SK-N-SH (cell line): ENCODE measurements around the gene SLC46A1. TPM values are rescaled to one million over a fixed set of nuclear protein-coding genes. Genes with fewer than 3 reads are reported as not detected.
A peak's percentile ranks its signal among the peaks of the same experiment; 100 is the strongest.

Source experiments
- CTCF ChIA-PET: fragments of 300-600, 350-600 bp; formaldehyde crosslinking; extraction: SDS; loops from one replicate; lab custom pipeline; 2021; lab: Yijun Ruan, JAX
- POLR2A ChIA-PET: fragments of 350-600 bp; sonication (Branson Sonifier 250); formaldehyde crosslinking; extraction: SDS; loops from one replicate; lab custom pipeline; 2020; ENCODE audit warnings: antibody characterized with exemption, inconsistent platforms; lab: Yijun Ruan, JAX
- DNase-seq: peaks from one replicate; pipeline ENCODE4 v3.0.0; 2012
- H2AFZ ChIP-seq: fragments of 200-600 bp; sonication (generic); 2 replicates; pipeline ENCODE4 v1.8.1; 2016; ENCODE audit warnings: antibody characterized with exemption, mild to moderate bottlenecking, low read depth
- H3F3A ChIP-seq: fragments of 200-600 bp; sonication (generic); replicated peaks from 2 replicates; pipeline ENCODE3; 2016; ENCODE audit warnings: antibody characterized with exemption, mild to moderate bottlenecking; ENCODE audit not compliant: insufficient read depth
- H3K27ac ChIP-seq, 2 experiments: fragments of 200-500 bp in 1 of 2; fragments of 200-600 bp in 1 of 2; sonication (Bioruptor generic) in 1 of 2; sonication (generic), shearing (Covaris generic) in 1 of 2; 2 replicates each; pipeline versions ENCODE4 v1.5.1 to v1.6.1; 2014 to 2016; ENCODE audit warnings: low read depth in 2 of 2, inconsistent platforms in 1 of 2, low read length in 1 of 2, mild to moderate bottlenecking in 1 of 2, mixed read lengths in 1 of 2
- H3K27me3 ChIP-seq: fragments of 200-600 bp; sonication (generic), shearing (Covaris generic); 2 replicates; pipeline ENCODE4 v1.6.1; 2016; ENCODE audit warnings: mixed run types; ENCODE audit not compliant: insufficient read depth
- H3K36me3 ChIP-seq, 2 experiments: fragments of 200-500 bp in 1 of 2; fragments of 200-600 bp in 1 of 2; sonication (Bioruptor generic) in 1 of 2; sonication (generic) in 1 of 2; replicated peaks in 1 of 2; 2 replicates each; pipeline versions ENCODE3 to v1.5.1; 2014 to 2016; ENCODE audit warnings: low read length in 1 of 2, mild to moderate bottlenecking in 1 of 2; ENCODE audit not compliant: insufficient read depth in 2 of 2, control insufficient read depth in 1 of 2
- H3K4me1 ChIP-seq, 2 experiments: fragments of 200-500 bp in 1 of 2; fragments of 200-600 bp in 1 of 2; sonication (Bioruptor generic) in 1 of 2; sonication (generic), shearing (Covaris generic) in 1 of 2; 2 replicates each; pipeline versions ENCODE4 v1.5.1 to v1.6.1; 2014 to 2016; ENCODE audit warnings: low read depth in 1 of 2, low read length in 1 of 2, mixed run types in 1 of 2; ENCODE audit not compliant: insufficient read depth in 2 of 2, control insufficient read depth in 1 of 2
- H3K4me2 ChIP-seq: fragments of 200-600 bp; sonication (generic), shearing (Covaris generic); 2 replicates; pipeline ENCODE4 v1.6.1; 2017; ENCODE audit warnings: mixed run types
- H3K4me3 ChIP-seq, 2 experiments: fragments of 200-500 bp in 1 of 2; fragments of 200-600 bp in 1 of 2; sonication (Bioruptor generic) in 1 of 2; sonication (generic), shearing (Covaris generic) in 1 of 2; 2 replicates each; pipeline versions ENCODE4 v1.5.1 to v1.8.1; 2014 to 2016; ENCODE audit warnings: low read depth in 2 of 2, inconsistent platforms in 1 of 2, low read length in 1 of 2, mild to moderate bottlenecking in 1 of 2, mixed read lengths in 1 of 2, moderate library complexity in 1 of 2
- H3K79me2 ChIP-seq: fragments of 200-600 bp; sonication (generic); 2 replicates; pipeline ENCODE4 v1.8.1; 2017; ENCODE audit warnings: mild to moderate bottlenecking; ENCODE audit not compliant: insufficient read depth
- H3K9ac ChIP-seq: fragments of 200-600 bp; sonication (generic); 2 replicates; pipeline ENCODE4 v1.6.1; 2017; ENCODE audit warnings: mixed run types
- H3K9me2 ChIP-seq: fragments of 200-600 bp; sonication (generic); 2 replicates; pipeline ENCODE4 v1.6.1; 2017; ENCODE audit warnings: mixed run types
- H3K9me3 ChIP-seq: fragments of 200-600 bp; sonication (generic); 2 replicates; pipeline ENCODE4 v1.6.1; 2017; ENCODE audit warnings: mixed run types, mild to moderate bottlenecking, moderate library complexity
- H4K20me1 ChIP-seq: fragments of 200-600 bp; sonication (generic); 2 replicates; pipeline ENCODE4 v1.6.1; 2017; ENCODE audit warnings: mild to moderate bottlenecking, mixed run types; ENCODE audit not compliant: insufficient read depth
- CHD2 ChIP-seq: fragments of 150-350 bp; IDR thresholded peaks from 2 replicates; pipeline ENCODE4 v1.6.1; 2018; ENCODE audit warnings: low read length; ENCODE audit not compliant: partially characterized antibody
- CTCF ChIP-seq: fragments of 200-600 bp; sonication (generic); IDR thresholded peaks from 2 replicates; pipeline ENCODE4 v1.6.1; 2017; ENCODE audit warnings: antibody characterized with exemption, mild to moderate bottlenecking, moderate library complexity
- EP300 ChIP-seq, 2 experiments: IDR thresholded peaks; 2 replicates each; pipeline versions ENCODE4 v1.4.0 to v1.6.1; 2012; ENCODE audit warnings: borderline replicate concordance in 1 of 2, low read depth in 1 of 2, low read length in 1 of 2
- EZH2phosphoT487 ChIP-seq: fragments of 200-600 bp; sonication (generic); IDR thresholded peaks from 2 replicates; pipeline ENCODE4 v1.6.1; 2017; ENCODE audit warnings: low read depth, mixed run types, mild to moderate bottlenecking, antibody characterized with exemption, moderate library complexity, borderline replicate concordance
- FOXJ3 ChIP-seq: sonication (generic); formaldehyde crosslinking; IDR thresholded peaks from 2 replicates; pipeline ENCODE4 v1.5.1; 2020; ENCODE audit warnings: mild to moderate bottlenecking, missing genetic modification reagents
- GABPA ChIP-seq: IDR thresholded peaks from 2 replicates; pipeline ENCODE4 v1.4.0; 2012; ENCODE audit warnings: low read depth, mild to moderate bottlenecking
- GATA2 ChIP-seq: sonication (generic); formaldehyde crosslinking; IDR thresholded peaks from 2 replicates; pipeline ENCODE4 v1.5.0; 2020; ENCODE audit warnings: mild to moderate bottlenecking, missing genetic modification reagents
- JUND ChIP-seq: IDR thresholded peaks from 2 replicates; pipeline ENCODE4 v1.4.0; 2012
- MXI1 ChIP-seq: IDR thresholded peaks from 2 replicates; pipeline ENCODE4 v1.6.1; 2012; ENCODE audit warnings: mild to moderate bottlenecking, low read depth, low read length, improper control_type of control experiment
- POLR2AphosphoS5 ChIP-seq: IDR thresholded peaks from 2 replicates; pipeline ENCODE4 v1.6.1; 2012; ENCODE audit warnings: low read depth, low read length
- RCOR1 ChIP-seq: fragments of 150-350 bp; IDR thresholded peaks from 2 replicates; pipeline ENCODE4 v1.6.1; 2017; ENCODE audit warnings: antibody characterized with exemption, low read length
- RXRA ChIP-seq: IDR thresholded peaks from 2 replicates; pipeline ENCODE4 v1.4.0; 2012; ENCODE audit warnings: low read depth, mild to moderate bottlenecking, borderline replicate concordance
- SMC3 ChIP-seq: IDR thresholded peaks from 2 replicates; pipeline ENCODE4 v1.6.1; 2012; ENCODE audit warnings: low read depth, low read length, improper control_type of control experiment
- TAF1 ChIP-seq: IDR thresholded peaks from 2 replicates; pipeline ENCODE4 v1.6.1; 2012; ENCODE audit warnings: low read depth, mild to moderate bottlenecking, low read length, moderate library complexity, borderline replicate concordance
- USF1 ChIP-seq: IDR thresholded peaks from 2 replicates; pipeline ENCODE4 v1.4.0; 2012; ENCODE audit warnings: low read depth, borderline replicate concordance
- YY1 ChIP-seq: IDR thresholded peaks from 2 replicates; pipeline ENCODE4 v1.4.0; 2012; ENCODE audit warnings: low read depth, mild to moderate bottlenecking
- ZBTB33 ChIP-seq: IDR thresholded peaks from 2 replicates; pipeline ENCODE4 v1.4.0; 2012; ENCODE audit warnings: low read depth, borderline replicate concordance
- WGBS: methylation state at CpG from one replicate; pipeline ENCODE4 v1.1.6; 2017; ENCODE audit warnings: low lambda C conversion rate; 5-methylcytosine and 5-hydroxymethylcytosine counted together
- polyA plus RNA-seq, 3 experiments: library from polyadenylated mRNA; depleted of rRNA; stranded (reverse); fragments of >200 nt; gene quantifications; 2 replicates each; pipeline ENCODE4 v1.2.3, GENCODE V29; 2012

The SLC46A1 gene
- polyA plus RNA-seq, 1 of the 3 experiments (the other 2 are of a cell fraction): 4.3 TPM

DNA sequence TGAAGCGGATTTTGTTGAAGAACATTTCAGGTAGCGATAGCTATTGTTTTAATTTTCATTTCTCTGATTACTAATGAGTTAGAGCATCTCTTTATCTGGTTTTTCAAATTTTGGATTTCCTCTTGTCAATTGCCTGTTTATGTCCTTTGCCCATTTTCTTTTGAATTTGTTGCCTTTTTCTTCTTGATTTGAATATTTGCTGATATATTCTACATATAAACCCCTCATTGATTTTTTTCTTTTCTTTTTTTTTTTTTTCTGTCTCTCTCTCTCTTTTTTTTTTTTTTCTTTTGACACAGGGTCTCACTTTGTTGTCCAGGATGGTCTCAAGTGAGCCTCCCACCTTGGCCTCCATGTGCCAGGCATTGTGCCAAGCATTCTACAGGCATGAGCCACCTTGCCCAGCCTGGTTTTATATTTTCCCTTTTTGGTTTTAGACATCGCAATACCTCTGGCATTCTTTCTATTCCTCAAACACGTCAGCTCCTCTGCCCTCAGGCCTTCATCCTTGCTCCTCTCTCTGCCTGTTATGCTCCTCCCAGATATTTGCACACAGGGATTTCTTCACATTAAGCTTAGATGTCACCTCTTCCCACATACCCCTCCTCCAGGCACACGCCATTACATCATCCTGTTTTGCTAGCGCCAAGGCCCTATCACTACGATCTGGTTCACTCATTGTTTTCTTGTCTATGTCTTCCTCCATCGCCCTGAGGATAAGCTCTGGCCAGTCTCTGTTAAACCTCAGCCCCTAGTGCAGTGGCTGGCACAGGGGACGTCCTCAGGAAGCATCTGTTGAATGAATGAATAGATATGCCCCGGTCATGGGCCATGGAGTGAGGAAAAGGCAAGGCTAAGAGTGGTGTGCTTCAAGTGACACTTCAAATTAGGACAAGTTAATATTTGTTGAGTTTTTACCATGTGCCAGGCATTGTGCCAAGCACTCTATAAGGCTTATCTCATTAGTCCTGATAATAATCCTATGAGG is 25.9 kb downstream of the SLC46A1 start:
- ChIA-PET CTCF (interaction anchor here (0.6 to 1.4 kb wide), 4 partner anchors 10 to 25 kb away, joined by 3 to 6 read pairs (median 3); partner anchors contain the start of genes SLC46A1 and VTN), POLR2A (interaction anchor here (1.0 to 1.8 kb wide), 3 partner anchors 17 to 44 kb away, joined by 3 to 11 read pairs (median 3); partner anchors contain the start of genes SLC46A1 and TNFAIP1)
- H3K27me3 ChIP-seq: no peaks in the 10 kb centered on the region
- no peaks in the 10 kb centered on the region for H3F3A ChIP-seq
- H3K9me3 ChIP-seq: no peaks in the 10 kb centered on the region
- H3K79me2 ChIP-seq: peaks cover 39% of the 10 kb centered on the region; the same call in 1 of the 2 replicates
- 63% methylated on average over 10 of the region's 10 CpGs for WGBS
- peaks cover 7 to 14% of the 10 kb centered on the region in 2 experiments; a peak in 2 of 4 replicates for H3K4me1 ChIP-seq
- no peaks in the 10 kb centered on the region for H3K9me2 ChIP-seq
- H3K4me3 ChIP-seq: no peak overlapping the region
- H2AFZ ChIP-seq: no peak overlapping the region
- H3K27ac ChIP-seq: peak overlapping the region in 1 of 2 experiments; percentile 50; a peak in 2 of 4 replicates
- H4K20me1 ChIP-seq: peaks cover 30% of the 10 kb centered on the region; the same call in 1 of the 2 replicates
- no peak overlapping the region; the same call in 1 of the 2 replicates for H3K4me2 ChIP-seq
- TF ChIP-seq JUND (no peak), MXI1 (peak; percentile 44; the same call in 1 of the 2 replicates), SMC3 (no peak), EP300 (IDR thresholded peaks at IDR 0.05; ENCODE audit: borderline replicate concordance in 1 of 2, low read depth in 1 of 2, low read length in 1 of 2) (peak in 1 of 2 experiments; percentile 30; a peak in 1 of 4 replicates), YY1 (no peak), EZH2phosphoT487 (no peak), FOXJ3 (CRISPR knock-in tag) (peak; percentile 64; the same call in 1 of the 2 replicates), ZBTB33 (no peak), RXRA (no peak), GATA2 (peak; percentile 78), CHD2 (no peak), POLR2AphosphoS5 (no peak)
- H3K36me3 ChIP-seq: peaks cover 4 to 12% of the 10 kb centered on the region in 2 experiments
- H3K9ac ChIP-seq: no peak overlapping the region
- DNase-seq: peak; percentile 76

GRCh38 chr17:28372945-28373274 is 33.1 kb downstream of the SLC46A1 start:
- H3K9ac ChIP-seq: peak overlapping the region; percentile 81; the same call in 1 of the 2 replicates
- CTCF ChIA-PET: no interaction called here

More at GRCh38 chr17:28372945-28373274, 33.1 kb downstream of the SLC46A1 start:
- DNase-seq: peak; percentile 45
- peaks cover 15 to 28% of the 10 kb centered on the region in 2 experiments for H3K4me1 ChIP-seq
- peak overlapping the region; percentile 60 to 84 for H3K4me3 ChIP-seq
- H4K20me1 ChIP-seq: peaks cover 36% of the 10 kb centered on the region
- POLR2A ChIA-PET: interaction anchor here (0.7 kb wide), 1 partner anchor 156 kb away, joined by 3 read pairs; no protein-coding TSS in a partner anchor
- 62% methylated on average over 6 of the region's 6 CpGs for WGBS
- H3K79me2 ChIP-seq: peaks cover 45% of the 10 kb centered on the region
- H3K4me2 ChIP-seq: peak overlapping the region; percentile 96
- peak overlapping the region in 1 of 2 experiments; percentile 90; a peak in 2 of 4 replicates for H3K27ac ChIP-seq
- no peak overlapping the region for H2AFZ ChIP-seq
- no peaks in the 10 kb centered on the region for H3K9me3 ChIP-seq
- peaks cover 0 to 4% of the 10 kb centered on the region in 2 experiments for H3K36me3 ChIP-seq
- TF ChIP-seq YY1: no peak
- no peak for TF ChIP-seq POLR2AphosphoS5
- TF ChIP-seq FOXJ3 (CRISPR knock-in tag): no peak
- no peak for TF ChIP-seq RCOR1
- TF ChIP-seq GATA2: no peak
- no peak for TF ChIP-seq TAF1
- no peak for TF ChIP-seq CTCF
- no peak for TF ChIP-seq MXI1
- no peak for TF ChIP-seq USF1
- TF ChIP-seq GABPA: no peak
- peaks cover 15% of the 10 kb centered on the region for H3F3A ChIP-seq
- no peaks in the 10 kb centered on the region for H3K27me3 ChIP-seq
- H3K9me2 ChIP-seq: no peaks in the 10 kb centered on the region
